Breast epithelium (tissue), 4 donors: ENCODE data around the gene MPP2. TPM values are rescaled to one million over a fixed set of nuclear protein-coding genes. Genes with fewer than 3 reads are reported as not detected.

ENCODE experiments used
- DNase-seq, 2 donors: peaks; one replicate each; pipeline ENCODE4 v3.0.0-alpha.2; 2019; ENCODE audit warnings: low spot score in 2 of 2
- H3K27ac ChIP-seq, 2 donors: fragments of 200-600 bp; sonication (generic) in 1 of 2; one replicate each; pipeline ENCODE4 v1.5.1; 2016 to 2019; ENCODE audit warnings: mild to moderate bottlenecking in 1 of 2
- H3K27me3 ChIP-seq, 2 donors: fragments of 200-600 bp; sonication (generic) in 1 of 2; one replicate each; pipeline versions ENCODE4 v1.5.1 to v1.6.0; 2017 to 2019; ENCODE audit warnings: control low read depth in 1 of 2, mild to moderate bottlenecking in 1 of 2
- H3K36me3 ChIP-seq: fragments of 200-600 bp; one replicate; pipeline ENCODE4 v1.5.1; 2019
- H3K4me1 ChIP-seq, 2 donors: fragments of 200-600 bp; sonication (generic); one replicate each; pipeline ENCODE4 v1.5.1; 2016 to 2019; ENCODE audit warnings: control low read depth in 1 of 2
- H3K4me3 ChIP-seq, 3 donors: fragments of 200-600 bp; sonication (generic); 1 replicate in 2 of 3; 2 replicates in 1 of 3; pipeline ENCODE4 v1.5.1; 2016 to 2019; ENCODE audit warnings: mild to moderate bottlenecking in 3 of 3, moderate library complexity in 2 of 3
- H3K9me3 ChIP-seq, 2 donors: fragments of 200-600 bp; sonication (generic) in 1 of 2; one replicate each; pipeline ENCODE4 v1.5.1; 2016 to 2019; ENCODE audit warnings: control low read depth in 1 of 2
- POLR2A ChIP-seq: fragments of 450-650 bp; IDR thresholded peaks from one replicate; pipeline ENCODE4 v1.6.1; 2016; ENCODE audit warnings: antibody characterized with exemption, mild to moderate bottlenecking, moderate library complexity
- POLR2AphosphoS5 ChIP-seq, 3 donors: sonication (generic); formaldehyde crosslinking; IDR thresholded peaks; one replicate each; pipeline ENCODE4 v1.6.1; 2017; ENCODE audit warnings: antibody characterized with exemption in 3 of 3
- intact Hi-C: fragments of 100-400 bp; cut with DNase I; formaldehyde crosslinking; loops from one replicate; pipeline ENCODE4 v1.15.1; 2023; ENCODE audit warnings: low total_unique reads
- total RNA-seq, 3 donors: library from RNA; depleted of rRNA; stranded (reverse); fragments of >200 nt; gene quantifications; one replicate each; pipeline ENCODE4 v1.1.0, GENCODE V29; 2016
- TF ChIP-seq, protein P1 (sequence below), 3 donors: fragments of 450-650 bp; IDR thresholded peaks; one replicate each; pipeline ENCODE4 v1.5.1; 2016 to 2017; ENCODE audit warnings: antibody characterized with exemption in 3 of 3, mild to moderate bottlenecking in 3 of 3, moderate library complexity in 3 of 3

Gene MPP2
- total RNA-seq, 3 donors from 2014 or later: 2.6 to 7.9 (median 3.9) TPM

DNA sequence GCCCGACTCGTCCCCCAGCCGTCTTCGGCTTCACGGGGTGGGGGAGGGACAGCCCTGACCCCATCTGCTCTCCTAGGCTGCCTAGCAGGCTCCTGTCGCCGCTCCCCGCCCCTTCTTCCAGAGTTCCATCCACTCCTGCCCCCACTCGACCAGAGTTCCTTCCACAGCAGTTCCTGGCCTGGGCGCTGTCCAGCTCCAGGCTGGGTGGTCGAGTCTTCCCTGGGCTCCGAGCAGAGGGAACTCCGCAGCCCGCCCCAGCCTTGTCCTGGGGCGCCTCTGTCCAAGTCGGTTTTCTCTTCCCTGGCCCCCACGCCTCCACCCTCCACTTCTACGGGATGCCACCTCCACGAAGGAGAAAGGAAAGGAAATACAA lies 45.0 kb upstream of the MPP2 start:
- Histone ChIP-seq H3K9me3 (no peaks in the 10 kb centered on the region), H3K36me3 (no peaks in the 10 kb centered on the region), H3K27me3 (peaks cover 4 to 39% of the 10 kb centered on the region in 2 donors), H3K4me1 (no peaks in the 10 kb centered on the region), H3K4me3 (peak overlapping the region in 2 of 3 donors; percentile 16 to 53), H3K27ac (no peak overlapping the region)
- no peak for DNase-seq
- TF ChIP-seq POLR2A (no peak), POLR2AphosphoS5 (IDR thresholded peaks at IDR 0.05) (no peak)
- TF ChIP-seq, protein P1, sequence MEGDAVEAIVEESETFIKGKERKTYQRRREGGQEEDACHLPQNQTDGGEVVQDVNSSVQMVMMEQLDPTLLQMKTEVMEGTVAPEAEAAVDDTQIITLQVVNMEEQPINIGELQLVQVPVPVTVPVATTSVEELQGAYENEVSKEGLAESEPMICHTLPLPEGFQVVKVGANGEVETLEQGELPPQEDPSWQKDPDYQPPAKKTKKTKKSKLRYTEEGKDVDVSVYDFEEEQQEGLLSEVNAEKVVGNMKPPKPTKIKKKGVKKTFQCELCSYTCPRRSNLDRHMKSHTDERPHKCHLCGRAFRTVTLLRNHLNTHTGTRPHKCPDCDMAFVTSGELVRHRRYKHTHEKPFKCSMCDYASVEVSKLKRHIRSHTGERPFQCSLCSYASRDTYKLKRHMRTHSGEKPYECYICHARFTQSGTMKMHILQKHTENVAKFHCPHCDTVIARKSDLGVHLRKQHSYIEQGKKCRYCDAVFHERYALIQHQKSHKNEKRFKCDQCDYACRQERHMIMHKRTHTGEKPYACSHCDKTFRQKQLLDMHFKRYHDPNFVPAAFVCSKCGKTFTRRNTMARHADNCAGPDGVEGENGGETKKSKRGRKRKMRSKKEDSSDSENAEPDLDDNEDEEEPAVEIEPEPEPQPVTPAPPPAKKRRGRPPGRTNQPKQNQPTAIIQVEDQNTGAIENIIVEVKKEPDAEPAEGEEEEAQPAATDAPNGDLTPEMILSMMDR (IDR thresholded peaks at IDR 0.05): no peak
- intact Hi-C loops: no loop called here

DNA sequence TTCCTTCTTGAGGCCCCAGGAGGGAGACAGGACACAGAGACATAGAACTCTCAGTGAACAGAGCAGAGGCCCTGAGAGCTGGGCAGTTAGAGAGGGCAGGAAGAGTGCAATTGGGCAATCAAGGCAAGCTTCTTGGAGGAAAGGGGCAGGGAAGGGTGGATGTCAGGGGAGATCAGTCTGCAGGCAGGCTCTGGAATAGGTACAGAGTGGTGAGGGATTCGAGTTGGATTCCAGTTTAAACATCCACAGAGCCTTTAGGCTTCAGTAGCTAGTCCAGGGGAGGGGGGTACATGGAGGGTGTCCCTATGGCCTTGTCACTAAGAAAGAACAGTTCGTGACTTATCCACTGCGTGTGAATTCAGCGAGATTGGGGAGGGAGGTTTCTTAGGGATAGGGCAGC lies 44.4 kb upstream of the MPP2 start:
- Histone ChIP-seq H3K36me3 (no peaks in the 10 kb centered on the region), H3K4me3 (no peak overlapping the region), H3K9me3 (no peaks in the 10 kb centered on the region), H3K4me1 (no peaks in the 10 kb centered on the region), H3K27me3 (peaks cover 4 to 39% of the 10 kb centered on the region in 2 donors), H3K27ac (no peak overlapping the region)
- intact Hi-C loops: no loop called here
- DNase-seq: no peak
- TF ChIP-seq POLR2AphosphoS5 (IDR thresholded peaks at IDR 0.05): no peak
- TF ChIP-seq, protein P1 (IDR thresholded peaks at IDR 0.05): no peak

DNA sequence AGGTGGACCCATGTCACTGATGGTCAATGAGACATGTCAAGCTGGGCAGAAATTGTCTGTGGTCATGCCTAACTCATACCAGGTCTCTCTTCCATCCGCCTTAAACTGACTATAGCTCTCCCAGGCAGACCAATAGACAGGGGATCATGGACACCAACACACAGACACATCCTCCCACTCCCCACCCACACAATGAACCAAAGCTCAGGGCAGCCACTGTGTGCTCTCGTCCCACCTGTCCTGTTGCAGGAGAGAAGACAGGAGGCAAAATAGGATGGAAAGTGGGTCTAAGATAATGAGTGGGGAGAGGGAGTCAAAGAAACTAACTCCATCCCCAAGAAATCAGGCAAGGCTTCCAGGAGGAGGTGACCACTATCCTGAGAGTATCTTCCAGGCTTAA lies 43.2 kb upstream of the MPP2 start:
- peaks cover 4 to 39% of the 10 kb centered on the region in 2 donors for H3K27me3 ChIP-seq
- no peak for DNase-seq
- H3K4me3 ChIP-seq: no peak overlapping the region
- no peaks in the 10 kb centered on the region for H3K36me3 ChIP-seq
- TF ChIP-seq, protein P1 (IDR thresholded peaks at IDR 0.05): no peak
- TF ChIP-seq POLR2A: no peak
- TF ChIP-seq POLR2AphosphoS5 (IDR thresholded peaks at IDR 0.05): no peak
- H3K27ac ChIP-seq: no peak overlapping the region
- no peaks in the 10 kb centered on the region for H3K4me1 ChIP-seq
- intact Hi-C loops: no loop called here
- H3K9me3 ChIP-seq: no peaks in the 10 kb centered on the region

DNA sequence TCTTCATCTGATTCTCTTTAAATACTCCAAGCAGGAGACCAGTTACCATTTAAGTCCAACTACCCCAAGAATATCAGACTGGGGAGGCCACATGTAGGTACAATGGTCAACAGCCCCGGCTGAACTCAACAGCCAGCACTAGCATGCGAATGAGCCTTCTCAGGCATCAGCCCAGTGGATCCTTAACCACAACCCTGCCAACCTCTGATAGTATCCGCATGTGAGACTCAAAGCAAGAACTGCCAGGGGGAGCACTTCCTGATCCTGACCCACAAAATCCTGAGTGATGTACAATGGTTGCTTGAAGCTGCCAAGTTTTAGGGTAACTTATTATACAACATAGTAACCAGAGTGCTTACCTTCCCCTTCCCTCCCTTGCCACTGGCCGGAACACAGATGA lies 42.4 kb upstream of the MPP2 start:
- no peaks in the 10 kb centered on the region for H3K4me1 ChIP-seq
- intact Hi-C loops: no loop called here
- H3K4me3 ChIP-seq: no peak overlapping the region

DNA sequence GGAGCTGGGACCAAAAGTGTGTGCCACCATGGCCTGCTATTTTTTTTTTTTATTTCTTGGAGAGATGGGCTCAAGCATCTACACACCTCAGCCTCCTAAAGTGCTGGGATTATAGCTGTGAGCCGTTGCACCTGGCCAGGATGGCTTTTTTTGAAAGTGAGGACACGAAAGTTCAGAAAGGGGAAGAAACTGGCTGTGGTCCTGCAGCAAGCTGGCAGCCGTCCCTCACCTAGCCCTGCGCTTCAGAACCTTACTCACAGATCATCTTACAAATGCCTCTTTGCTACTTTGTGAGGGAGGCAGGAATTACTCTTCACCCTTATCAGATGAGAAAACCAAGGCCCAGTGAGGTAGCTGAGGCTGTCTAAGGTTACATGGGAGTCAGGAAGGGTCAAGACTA lies 39.4 kb upstream of the MPP2 start:
- intact Hi-C loops: no loop called here
- Histone ChIP-seq H3K27me3 (peaks cover 0 to 22% of the 10 kb centered on the region in 2 donors), H3K27ac (no peak overlapping the region), H3K4me3 (no peak overlapping the region), H3K36me3 (no peaks in the 10 kb centered on the region), H3K4me1 (no peaks in the 10 kb centered on the region), H3K9me3 (no peaks in the 10 kb centered on the region)
- TF ChIP-seq, protein P1 (IDR thresholded peaks at IDR 0.05): no peak
- TF ChIP-seq POLR2AphosphoS5 (IDR thresholded peaks at IDR 0.05): no peak
- TF ChIP-seq POLR2A: no peak
- DNase-seq: no peak

More for the DNA sequence above, 42.4 kb upstream of the MPP2 start:
- TF ChIP-seq, protein P1 (IDR thresholded peaks at IDR 0.05): no peak
- TF ChIP-seq POLR2AphosphoS5 (IDR thresholded peaks at IDR 0.05): no peak
- no peak for TF ChIP-seq POLR2A
- Histone ChIP-seq H3K9me3 (no peaks in the 10 kb centered on the region), H3K36me3 (no peaks in the 10 kb centered on the region), H3K27ac (no peak overlapping the region), H3K27me3 (peaks cover 4 to 39% of the 10 kb centered on the region in 2 donors)
- no peak for DNase-seq
